HG03045 (cell line): Measurements from ENCODE around the gene FANCC.
A peak's percentile ranks its signal among the peaks of the same experiment; 100 is the strongest.

Experiments used
- ATAC-seq: cut with Tn5 transposase; IDR thresholded peaks from one replicate; pipeline ENCODE4 v1.9.1; 2021; ENCODE audit warnings: mild to moderate bottlenecking, moderate library complexity; ENCODE audit not compliant: unreplicated experiment

FANCC gene, protein sequence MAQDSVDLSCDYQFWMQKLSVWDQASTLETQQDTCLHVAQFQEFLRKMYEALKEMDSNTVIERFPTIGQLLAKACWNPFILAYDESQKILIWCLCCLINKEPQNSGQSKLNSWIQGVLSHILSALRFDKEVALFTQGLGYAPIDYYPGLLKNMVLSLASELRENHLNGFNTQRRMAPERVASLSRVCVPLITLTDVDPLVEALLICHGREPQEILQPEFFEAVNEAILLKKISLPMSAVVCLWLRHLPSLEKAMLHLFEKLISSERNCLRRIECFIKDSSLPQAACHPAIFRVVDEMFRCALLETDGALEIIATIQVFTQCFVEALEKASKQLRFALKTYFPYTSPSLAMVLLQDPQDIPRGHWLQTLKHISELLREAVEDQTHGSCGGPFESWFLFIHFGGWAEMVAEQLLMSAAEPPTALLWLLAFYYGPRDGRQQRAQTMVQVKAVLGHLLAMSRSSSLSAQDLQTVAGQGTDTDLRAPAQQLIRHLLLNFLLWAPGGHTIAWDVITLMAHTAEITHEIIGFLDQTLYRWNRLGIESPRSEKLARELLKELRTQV

GRCh38 chr9:95317119-95317892 is at the start of gene FANCC:
FANCC (minus strand) TSS chr9:95317709; CDS start chr9:95249291, 68,418 bp downstream.
- ATAC-seq, result peak; percentile 80

GRCh38 chr9:95366731-95367325 is 49.3 kb upstream of the FANCC start:
- ATAC-seq, result no peak

- ATAC-seq, result no peak
These were observed 48.3 kb upstream of the FANCC start for GRCh38 chr9:95365766-95366165.

GRCh38 chr9:95363051-95363841 is 45.7 kb upstream of the FANCC start:
- no peak for ATAC-seq

DNA sequence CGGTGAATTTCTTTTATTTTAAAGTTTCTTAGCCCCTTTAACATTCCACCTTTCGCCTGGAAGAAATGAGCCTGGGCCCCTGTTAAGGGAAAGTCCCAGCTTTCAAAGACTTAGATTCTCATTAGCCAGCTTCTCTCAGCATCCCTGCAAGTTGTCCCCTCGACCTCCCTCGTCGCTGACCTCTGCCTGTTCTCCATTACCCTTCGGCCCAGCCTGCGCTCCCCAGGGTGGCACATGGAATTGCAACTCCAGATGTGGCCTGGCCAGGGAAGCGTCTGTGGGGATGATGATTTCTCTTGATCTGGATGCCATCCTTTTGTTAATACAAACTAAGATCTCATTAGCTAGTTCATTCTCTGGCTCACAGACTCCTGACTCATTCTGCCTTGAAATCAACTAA is 43.4 kb upstream of the FANCC start:
- no peak for ATAC-seq

DNA sequence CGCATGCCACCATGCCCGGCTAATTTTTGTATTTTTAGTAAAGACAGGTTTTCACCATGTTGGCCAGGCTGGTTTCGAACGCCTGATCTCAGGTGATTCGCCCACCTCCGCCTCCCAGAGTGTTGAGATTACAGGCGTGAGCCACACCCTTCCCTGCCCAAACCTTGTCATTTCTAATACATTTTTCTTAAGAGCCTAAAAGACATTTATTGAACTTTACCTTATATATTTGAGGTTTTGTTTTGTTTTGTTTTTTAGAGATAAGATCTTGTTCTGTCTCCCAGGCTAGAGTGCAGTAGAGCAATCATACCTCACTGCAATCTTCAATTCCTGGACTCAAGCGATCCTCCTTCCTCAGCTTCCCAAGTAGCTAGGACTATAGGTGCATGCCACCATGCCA is 39.8 kb upstream of the FANCC start:
- no peak for ATAC-seq

- no peak for ATAC-seq
These were observed 38.0 kb upstream of the FANCC start for GRCh38 chr9:95355500-95355899.

GRCh38 chr9:95351051-95351450 is 33.5 kb upstream of the FANCC start:
- ATAC-seq, result no peak

GRCh38 chr9:95350266-95350665 is 32.8 kb upstream of the FANCC start:
- ATAC-seq, result no peak

DNA sequence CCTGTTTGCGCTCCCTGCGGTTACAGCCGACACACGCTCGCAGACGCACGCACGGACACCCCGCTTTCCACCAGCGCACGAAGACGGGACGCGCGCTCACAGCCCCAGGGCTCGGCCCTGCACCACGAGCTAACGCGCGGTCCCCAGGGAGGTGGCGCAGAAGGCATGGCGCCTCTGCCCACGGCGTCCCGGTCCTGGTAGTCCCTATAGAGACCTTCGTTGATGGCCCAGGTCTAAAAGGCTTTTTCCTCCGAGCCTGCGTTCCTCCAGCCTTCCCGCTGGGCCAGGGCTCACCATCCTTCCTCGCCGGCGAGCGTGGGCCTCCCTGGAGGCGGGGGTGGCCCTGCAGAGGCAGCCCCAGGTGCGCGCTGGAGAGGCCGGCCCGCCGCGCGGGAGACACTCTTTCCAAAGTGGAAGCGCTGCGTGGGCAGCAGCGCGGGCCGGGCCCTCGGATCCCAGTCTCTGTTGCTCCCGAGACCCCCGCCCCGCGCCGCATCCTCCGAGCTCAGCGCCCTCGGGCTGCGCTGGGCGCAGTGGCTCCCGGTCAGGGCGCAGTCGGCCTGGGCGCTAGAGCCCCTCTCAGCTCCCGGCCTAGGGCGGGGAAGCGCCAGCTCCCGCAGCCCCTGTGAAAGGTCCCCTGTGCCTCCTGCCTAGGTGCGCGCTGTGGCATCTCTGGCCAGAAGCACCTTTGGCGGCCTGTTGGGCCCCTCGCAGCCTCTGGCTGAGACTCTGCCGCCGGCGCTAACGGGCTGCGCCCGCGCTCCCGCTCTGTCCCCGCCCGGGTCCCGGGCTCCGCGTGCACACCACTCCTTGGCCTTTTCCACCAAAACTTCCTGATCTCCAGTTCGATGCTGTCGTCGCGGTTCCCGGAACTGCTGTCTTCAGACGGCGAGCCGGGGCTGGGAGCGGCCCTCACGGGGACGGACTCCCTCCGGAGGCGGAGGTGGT is 31.9 kb upstream of the FANCC start:
- no peak for ATAC-seq

GRCh38 chr9:95346021-95346420 is 28.5 kb upstream of the FANCC start:
- ATAC-seq, result no peak

DNA sequence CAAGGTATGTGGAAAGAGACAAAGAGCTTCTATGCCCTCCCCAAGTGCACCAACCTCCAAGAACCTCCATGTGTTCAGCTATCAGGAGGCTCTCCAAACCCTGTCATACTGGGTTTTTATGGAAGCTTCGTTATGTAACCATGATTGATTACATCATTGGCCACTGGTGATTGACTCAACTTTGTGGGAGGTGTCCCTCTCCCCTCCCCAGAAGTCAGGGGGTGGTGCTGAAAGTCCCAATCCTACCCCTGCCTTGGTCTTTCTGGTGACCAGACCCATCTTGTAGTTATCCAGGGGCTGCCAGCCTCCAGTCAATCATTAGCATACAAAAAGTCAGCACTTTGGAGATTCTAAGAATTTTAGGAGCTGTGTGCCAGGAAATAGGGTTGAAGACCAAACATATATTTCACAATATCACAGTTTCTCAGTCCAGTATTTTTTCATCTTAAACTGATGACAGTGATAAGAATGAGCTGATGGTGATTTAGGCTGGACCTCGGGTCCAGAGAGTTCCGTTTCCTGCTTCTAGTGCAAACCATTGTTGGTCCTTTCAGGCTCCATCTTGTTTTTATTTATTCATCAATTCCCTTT is 27.3 kb upstream of the FANCC start:
- ATAC-seq, result no peak

DNA sequence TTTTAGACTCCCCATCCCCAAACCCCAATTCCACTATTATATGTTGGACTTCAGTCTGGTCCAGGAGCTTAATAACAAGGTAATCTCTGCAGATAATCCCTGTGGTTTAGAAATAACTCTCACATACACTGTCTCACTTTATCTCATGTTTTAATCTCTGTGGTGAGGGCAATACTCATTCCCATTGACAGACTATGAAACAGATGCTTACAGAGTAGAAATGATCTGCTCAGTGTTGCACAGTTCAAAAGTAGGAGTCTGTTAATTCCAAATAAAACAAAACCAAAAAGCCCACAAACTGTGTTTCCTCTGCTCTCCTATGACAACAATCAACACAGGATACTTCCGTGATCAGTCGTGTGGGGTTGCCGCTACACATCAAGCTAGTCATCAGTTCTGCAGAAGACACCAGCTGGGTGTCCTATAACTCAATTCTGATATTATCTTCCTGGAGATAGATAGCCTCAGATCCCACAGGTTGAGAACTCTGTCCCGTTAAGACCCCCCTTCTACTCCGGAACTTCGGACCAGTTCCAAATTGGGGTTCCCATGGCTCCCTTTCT is 26.3 kb upstream of the FANCC start:
- ATAC-seq, result no peak

DNA sequence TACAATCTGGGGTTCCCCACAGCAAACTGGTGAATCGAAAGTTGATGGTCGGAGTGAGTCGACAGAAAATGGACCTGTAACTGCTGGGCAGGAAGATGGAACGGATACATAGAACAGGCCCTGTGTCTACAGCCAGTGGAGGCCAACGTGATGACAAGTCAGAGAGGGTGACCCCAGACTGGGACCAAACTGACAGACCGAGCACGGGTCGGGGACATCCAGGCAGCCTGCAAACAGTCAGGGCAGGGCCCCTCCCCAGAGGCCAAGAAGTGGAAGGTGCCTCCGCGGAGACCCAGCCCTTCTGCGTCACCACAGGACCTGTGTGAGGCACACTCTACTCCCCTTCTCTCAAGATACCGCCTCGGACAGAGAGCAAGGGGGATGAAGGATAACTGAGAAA is 25.1 kb upstream of the FANCC start:
- ATAC-seq, result no peak

GRCh38 chr9:95341293-95341962 is 23.9 kb upstream of the FANCC start:
- ATAC-seq, result no peak

DNA sequence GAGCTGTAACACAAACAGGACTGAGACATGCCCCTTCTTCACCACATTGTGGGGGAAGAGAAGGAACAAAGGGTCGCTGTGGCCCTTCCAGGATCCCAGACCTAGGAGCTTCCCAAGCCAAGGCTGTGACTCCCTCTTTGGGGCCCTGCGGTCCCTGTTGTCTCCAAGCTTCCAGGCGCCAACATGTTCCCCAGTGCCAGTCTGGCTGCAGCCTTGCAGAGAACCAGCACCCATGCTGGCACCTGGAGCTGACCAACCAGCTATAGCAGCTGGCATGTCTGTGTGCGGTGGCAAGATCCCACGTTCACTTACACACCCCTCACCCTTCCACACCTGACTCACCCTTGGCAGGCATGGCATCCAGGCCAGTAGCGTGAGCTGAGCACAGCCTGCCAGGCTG is 20.7 kb upstream of the FANCC start:
- no peak for ATAC-seq

GRCh38 chr9:95336281-95336680 is 18.8 kb upstream of the FANCC start:
- no peak for ATAC-seq

- no peak for ATAC-seq
These were observed 15.9 kb upstream of the FANCC start for GRCh38 chr9:95333426-95333825.
